NCI-H2196 treated with DMSO at 0.1 percent for 48 hours (cell line): ENCODE data around the gene QSOX1.

ENCODE experiments used
- DNase-seq: peaks from one replicate; lab custom pipeline; 2025; ENCODE audit not compliant: unreplicated experiment; lab: John Stamatoyannopoulos, UW

Gene QSOX1

DNA sequence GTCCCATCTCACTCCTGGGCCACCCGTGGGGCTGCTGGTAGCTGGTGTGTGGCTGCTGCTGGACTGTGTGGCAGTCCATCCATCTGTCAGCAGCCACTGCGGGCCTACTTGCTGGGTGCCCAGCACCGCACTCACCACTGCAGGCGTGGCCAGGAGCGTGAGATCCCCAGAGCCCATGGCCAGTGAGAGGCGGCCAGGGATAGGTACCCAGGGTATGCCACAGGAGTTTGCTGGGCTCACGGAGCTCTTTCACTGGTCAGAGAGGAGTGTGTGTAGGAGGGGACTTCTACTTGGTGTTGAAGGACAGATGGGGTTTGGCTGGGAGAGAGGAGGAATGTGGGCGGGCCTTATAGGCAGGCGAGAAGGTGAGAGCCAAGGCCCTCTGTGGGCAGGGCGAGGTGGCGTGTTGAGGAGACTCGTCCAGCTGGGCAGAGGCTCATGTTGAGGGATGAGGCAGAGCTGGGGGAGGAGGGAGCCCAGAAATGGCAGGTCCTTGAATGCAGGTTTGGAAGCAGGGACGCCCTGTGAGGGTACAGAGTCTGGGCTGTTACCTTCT lies 15.0 kb downstream of the QSOX1 start:
- DNase-seq, result no peak

DNA sequence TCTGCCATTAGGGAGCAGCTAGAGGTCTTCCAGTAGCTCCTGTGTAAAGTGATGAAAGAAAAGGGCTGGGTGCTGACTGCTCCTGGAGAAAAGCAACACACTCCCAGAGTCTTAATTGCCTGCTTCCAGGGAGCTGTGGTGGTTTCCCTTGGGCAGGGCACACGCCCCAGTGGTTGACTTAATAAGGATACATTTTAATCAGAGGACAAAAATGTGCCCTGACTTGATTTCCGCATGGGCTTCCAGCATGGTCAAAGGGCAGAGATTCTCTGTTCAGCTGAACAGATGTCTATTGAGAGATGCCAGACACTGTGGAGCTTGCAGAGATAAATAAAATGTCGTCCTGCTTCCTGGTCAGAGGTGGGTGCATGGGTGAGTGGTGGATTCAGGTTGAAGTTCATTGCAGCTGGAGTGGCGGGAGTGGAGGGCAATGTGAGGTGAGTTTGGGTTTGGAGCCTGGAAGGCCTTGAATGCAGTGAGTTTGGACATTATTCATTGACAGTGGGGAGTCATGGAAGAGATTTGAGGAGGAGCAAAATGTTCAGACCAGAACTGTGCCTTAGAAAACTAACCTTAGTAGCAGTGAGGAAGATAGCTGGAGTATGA lies 16.0 kb downstream of the QSOX1 start:
- DNase-seq, result no peak

DNA sequence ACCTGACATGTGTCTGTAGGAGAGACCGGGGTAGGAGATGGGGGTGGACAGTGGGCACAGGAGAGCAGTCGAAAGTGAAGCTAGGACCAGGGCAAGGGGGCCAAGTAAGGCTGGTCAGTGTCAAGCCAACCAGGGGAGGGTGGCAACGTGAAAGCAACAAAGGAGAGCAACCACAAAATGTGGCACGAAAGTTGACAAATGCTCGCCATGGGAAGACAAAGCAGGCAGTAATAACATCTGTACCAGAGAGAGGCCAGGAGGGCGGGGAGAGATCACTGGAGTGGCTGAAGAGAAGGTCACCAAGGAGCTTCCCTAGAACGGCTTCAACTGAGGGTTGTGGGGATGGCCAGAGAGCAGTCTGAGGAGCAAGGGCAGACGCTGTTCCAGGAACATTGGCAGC lies 17.0 kb downstream of the QSOX1 start:
- DNase-seq, result no peak

DNA sequence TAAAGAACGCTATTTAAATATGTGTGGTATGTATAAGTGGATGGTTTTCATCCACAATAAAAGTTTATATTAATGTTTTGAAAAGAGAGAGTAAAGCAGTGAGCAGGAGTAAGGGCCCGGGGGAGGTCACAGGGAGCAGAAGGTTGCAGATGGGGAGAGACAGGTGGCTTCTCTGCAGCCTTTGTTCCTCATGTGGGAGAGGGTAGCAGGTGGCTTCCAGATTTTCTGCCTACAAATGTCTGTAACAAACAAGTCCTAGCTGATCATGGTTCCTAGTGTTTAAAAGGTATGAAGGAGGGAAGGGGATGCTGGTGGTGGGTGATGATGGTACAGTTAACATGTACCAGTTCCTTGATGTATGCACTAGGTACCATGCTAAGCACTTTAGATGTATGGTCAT lies 18.8 kb downstream of the QSOX1 start:
- no peak for DNase-seq

DNA sequence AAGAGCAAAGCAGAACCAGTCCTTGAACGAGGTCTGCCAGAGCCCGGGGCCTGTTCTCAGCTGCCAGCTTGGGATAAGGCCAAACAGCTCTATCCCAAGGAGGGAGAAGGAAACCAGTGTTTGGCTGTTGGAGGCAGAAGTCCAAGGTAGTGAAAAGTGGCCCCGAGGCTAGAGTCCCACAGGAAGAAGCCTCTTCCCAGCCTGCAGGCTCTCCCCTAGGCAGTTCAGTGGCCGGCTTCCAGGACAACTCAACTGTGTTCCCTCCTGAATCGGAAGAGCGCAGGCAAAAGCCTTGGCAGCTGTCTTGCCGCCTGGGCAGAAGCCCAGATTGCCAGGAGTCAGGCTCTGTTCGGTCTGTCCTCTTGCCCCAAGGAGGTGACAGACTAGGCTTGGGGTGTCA lies 19.3 kb downstream of the QSOX1 start:
- DNase-seq, result peak; percentile 33

DNA sequence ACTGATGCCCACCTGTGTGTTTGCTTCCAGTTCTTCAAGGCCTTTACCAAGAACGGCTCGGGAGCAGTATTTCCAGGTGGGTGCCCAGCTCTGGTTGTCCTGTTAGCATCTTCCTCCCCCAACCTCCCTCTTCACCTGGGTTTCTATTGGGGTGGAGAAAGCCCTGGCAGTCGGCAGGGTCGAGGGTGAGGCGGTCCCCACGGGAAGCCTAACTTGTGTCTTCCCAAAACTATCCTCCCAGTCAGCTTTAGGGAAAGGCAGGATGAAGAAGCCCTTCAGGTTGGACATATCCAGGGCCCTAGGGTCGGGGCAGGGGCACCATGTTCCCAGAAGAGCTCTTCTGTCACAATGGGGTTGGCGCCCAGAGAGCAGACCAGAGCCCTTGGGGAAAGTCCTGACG lies 20.6 kb downstream of the QSOX1 start:
- no peak for DNase-seq

DNA sequence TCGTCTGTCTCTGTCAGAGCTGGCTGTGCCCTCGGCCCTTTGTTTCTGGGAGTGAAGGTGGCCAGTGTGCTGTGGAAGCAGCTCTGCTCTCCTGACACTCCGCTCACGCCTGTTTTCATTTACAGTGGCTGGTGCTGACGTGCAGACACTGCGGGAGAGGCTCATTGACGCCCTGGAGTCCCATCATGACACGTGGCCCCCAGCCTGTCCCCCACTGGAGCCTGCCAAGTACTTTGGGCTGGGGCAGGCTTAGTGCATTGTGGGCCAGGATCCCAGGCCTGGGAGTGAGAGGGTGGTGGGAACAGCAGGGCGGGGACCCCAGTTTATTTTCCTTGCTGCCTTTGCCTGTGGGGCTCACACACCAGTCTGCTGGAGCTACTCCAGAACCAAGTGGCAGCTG lies 21.1 kb downstream of the QSOX1 start:
- no peak for DNase-seq

DNA sequence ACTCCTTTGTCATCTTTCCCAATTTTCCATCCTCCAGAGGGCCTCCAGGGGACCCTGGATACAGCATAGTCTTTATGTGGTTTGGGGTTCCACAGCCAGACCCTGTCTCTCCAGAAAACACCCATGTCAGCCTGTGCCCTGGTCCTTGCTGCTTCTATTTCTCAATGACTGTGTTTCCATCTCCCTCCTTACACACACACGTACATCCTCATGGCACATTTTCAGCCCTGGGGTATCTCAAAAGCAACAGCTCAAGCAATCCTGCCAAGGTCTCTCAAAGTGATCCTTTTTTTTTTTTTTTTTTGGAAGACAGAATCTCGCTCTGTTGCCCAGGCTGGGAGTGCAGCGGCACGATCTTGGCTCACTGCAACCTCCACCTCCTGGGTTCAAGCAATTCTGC lies 22.3 kb downstream of the QSOX1 start:
- DNase-seq, result no peak

DNA sequence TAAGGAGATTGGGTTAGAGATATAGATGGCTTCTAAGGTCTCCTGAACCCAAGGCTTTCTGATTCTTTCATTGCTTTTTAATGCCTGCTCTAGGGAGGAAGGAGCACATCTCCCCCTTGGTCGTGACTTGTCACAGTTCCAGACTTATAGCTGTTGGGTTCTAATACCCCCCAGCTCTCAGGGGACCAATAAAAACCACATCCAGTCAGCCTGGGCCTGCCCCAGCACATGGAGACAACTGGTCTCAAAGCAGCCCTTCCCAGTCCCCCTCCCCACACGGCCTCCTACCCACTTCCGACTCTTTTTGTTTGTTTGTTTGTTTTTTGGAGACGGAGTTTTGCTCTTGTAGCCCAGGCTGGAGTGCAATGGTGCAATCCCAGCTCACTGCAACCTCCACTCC lies 23.3 kb downstream of the QSOX1 start:
- no peak for DNase-seq

DNA sequence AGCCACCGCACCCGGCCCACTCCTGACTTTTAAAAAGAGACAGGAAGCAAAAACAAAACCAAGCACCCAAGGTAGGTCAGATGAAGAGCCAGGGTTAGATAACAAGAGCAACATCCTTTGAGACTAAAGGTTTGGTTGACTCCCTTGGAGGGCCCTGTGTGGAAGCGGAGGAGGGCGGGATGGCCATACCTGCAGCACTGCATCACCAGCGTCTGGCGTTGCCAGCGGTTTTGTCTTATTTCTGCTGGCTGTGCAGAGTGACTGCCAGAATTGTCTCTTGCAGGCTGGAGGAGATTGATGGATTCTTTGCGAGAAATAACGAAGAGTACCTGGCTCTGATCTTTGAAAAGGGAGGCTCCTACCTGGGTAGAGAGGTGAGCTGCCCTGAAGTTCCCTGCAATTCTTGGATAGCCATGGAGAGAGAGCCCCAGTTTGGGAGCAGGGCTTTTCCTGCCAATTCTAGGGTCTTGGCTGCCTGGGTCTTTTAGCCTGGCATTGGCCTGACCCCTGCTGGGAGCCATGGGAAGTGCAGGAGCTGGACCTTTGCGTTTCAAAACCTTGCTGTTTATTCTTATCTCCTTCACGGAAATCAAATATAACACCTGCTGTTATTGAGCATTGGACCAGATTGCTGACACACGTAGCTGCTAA lies 24.0 kb downstream of the QSOX1 start:
- peak; percentile 19 for DNase-seq

DNA sequence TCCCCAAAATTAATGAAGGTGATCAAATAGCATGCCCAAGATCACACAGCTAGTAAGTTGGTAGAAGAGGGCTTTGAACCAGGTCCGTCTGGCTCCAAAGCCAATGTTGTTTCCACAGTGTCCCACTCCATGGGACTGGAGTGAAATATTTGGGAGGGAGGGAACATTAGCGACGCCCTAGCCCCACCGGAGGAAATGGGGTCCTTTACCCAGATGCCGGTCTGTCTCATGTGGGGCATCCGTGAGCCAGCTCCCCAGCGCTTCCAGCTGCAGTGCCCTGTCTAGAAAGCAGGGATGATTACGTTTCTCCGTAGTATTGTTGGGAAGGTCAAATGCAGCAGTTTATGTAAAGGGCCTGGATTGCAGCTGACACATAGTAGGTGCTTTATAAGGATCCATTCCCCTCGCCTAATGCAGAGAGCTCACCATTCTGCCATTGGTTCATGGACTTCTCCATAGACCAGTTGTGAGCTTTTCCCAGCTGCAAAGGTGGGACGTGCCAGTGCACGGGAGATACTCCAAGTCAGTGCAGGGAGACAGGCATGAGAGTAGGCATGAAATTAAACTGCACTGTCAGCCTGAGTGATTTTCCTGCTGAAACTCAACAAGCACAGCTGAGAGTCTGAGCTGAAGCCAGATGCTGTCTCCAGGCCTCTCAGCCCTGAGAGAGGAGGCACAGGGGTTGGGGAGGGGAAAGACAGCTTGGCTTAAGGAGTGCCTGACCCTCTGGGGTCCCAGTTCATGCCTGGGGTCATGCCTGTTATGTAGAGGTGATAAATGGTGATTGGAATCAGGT lies 24.7 kb downstream of the QSOX1 start:
- no peak for DNase-seq

DNA sequence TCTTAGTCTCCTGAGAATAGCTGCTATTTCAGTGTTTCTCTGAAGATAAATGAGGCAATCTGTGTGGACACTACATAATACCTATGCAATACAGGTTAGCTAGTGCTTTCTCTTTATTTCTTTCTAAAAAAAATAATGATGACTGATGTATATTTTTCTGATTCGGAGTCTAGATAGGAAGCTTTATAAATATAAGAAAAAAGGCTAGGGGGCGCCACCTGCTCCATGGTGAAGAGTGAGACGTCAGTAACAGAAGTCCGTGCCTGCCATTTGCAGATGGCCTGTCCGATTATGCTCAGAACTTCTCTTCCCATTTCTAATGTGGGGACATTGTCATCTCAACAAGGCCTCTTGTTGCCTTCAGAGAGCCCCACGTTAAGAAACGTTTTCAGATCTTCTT lies 26.4 kb downstream of the QSOX1 start:
- no peak for DNase-seq

DNA sequence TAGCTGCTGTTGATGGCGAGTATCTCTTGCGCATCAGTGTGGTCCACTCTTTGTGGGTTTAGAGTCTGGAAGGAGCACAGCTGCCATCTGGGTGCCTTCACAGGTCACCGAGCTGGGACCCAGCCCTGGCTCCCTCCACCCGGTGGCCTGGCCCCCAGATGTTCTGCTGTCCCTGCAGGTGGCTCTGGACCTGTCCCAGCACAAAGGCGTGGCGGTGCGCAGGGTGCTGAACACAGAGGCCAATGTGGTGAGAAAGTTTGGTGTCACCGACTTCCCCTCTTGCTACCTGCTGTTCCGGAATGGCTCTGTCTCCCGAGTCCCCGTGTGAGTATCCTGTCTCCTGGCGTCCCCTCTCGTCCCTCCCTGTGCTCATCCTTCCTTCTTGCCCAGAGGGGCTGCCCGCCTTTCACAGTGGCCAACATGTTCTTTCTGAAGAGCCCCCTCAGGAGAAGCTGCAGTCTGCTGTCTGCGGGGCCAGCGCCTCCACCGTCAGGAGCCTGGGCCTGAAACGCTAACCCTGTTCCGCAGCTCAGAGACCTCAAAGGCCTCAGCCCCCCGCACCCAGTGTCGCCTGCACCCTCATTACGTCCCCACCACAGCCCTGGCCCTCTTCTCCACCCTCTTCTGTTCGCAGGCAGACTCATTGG lies 27.4 kb downstream of the QSOX1 start:
- DNase-seq, result no peak

DNA sequence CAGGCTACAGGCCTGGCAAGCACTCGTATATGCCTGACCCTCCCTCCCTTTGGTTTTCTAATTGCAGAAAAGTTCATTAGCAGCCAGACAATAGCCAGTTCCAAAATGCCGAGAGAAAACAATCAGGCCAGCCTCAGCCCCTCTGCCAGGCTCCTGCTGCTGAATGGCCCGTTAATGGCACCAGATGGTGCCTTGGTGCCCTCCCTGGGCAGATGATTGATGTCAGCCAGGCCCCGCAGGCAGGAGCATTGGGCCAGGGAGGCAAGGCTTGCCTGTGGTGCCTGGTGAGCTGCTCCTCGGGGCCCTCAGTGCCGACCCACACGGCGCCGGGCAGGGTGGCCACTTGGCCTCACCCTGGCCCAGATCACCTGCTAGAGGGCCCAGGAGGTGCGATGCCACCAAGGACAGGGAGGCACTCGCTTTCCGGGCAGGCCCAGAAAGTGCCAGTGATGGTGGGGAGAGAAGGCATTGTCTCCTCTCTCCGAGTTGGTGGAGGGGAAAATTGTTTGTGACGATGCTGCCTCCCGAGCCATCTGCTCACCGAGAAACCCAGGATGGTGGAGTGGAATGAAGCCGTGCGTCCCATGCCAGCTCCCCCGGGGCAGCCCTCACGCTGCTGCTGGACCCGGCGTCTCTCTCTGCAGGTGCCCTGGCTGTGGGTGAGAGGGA lies 28.1 kb downstream of the QSOX1 start:
- no peak for DNase-seq

DNA sequence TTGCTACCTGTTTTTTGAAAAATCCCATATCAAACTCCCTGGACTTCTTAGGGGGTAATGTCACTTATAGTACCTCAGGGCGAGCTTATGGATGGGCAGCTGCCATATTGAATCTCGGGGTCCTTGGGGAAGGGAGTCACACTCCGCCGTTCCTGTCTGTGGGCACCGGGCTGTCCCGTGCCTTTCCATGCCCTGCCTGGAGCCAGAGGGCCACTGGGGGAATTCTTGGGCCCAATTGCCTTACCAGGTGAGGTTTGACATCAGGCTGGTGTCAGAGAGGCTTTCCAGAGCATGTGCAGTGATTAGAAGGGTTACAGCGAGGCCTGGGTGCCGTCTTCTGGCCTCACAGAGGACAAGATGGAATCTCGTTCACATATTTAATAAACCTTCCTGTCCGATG lies 28.8 kb downstream of the QSOX1 start:
- no peak for DNase-seq

DNA sequence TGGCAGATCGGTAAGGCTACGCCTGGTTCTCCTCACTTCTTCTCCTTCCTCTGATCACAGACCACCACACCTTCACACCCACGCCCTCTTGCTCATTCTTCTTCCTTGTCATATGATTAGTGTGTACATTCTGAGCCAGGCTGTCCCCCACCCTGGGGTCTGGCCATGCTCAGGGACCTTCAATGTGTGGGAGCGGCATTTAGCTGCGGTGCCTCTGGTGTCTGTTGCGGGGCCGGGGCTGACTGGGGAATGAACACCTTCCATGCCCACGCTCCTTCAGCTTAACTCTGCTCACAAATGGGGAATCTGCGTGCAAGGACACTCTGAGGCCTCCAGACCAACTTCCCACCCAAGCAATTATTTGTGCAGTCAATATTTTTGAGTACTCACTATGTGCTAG lies 29.4 kb downstream of the QSOX1 start:
- DNase-seq, result no peak

DNA sequence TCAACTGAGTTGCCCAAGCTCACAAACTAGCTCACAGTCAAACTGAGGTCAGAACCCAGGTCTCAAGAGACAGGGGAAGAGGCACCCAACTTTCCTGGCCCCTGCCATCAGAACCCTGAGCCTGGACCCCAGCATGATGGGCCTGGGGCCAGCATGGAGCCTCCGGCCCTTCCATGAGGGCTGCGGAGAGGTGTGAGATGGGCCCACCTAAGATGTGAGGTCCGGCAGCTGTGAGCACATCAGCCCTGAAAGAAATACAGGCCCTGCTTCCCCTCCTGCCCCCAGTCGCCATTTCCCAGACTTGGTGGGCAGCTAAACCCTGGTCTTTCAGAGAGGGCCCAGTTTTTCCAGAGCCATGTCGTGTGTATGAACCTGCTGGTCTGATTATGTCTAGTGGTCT lies 30.6 kb downstream of the QSOX1 start:
- no peak for DNase-seq

DNA sequence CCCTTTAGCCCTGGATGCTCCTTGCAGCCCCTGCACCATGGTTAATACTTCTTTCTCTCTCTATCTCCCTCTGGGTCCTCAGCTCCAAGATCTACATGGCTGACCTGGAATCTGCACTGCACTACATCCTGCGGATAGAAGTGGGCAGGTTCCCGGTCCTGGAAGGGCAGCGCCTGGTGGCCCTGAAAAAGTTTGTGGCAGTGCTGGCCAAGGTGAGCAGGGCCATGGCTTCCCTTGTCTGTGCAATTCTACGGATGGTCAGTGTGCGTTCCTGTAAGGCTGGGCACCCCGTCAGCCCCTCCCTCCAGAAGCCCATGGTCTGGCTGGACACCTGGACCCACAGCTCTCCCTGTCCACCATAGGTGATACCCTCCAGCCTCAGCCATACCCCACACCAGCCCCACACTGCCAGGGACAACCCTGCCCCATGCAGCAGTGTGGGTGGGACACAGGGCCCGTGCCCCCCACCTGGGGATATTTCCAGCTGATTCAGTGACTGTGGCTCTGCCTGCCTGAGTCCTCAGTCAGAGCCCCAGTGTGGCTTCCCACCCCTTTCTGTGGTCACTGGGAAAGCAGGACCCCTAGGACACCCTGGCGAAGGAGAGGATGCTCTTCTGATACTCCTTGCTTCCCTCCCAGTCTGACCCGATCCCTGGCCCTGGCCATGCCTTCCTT lies 31.4 kb downstream of the QSOX1 start:
- DNase-seq, result no peak

DNA sequence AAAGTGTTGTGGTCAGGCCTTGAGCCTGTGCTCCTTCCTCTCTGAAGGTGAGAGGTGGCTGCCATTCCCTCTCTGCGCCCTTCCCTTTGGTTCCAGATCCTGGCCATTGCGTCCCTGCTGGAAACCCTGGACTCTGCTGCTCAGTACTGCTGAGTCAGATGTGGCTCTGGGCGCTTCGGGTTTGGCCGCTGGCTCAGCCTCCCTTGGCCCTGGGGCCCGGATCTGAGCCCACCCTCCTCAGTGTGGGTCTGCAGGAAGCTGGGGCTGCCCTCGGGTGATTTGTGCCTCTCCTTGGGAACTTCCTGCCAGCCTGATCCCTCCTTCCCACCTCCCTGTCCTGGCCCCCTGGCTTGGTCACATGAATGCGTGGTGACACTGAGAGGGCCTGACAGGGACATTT lies 32.2 kb downstream of the QSOX1 start:
- no peak for DNase-seq

DNA sequence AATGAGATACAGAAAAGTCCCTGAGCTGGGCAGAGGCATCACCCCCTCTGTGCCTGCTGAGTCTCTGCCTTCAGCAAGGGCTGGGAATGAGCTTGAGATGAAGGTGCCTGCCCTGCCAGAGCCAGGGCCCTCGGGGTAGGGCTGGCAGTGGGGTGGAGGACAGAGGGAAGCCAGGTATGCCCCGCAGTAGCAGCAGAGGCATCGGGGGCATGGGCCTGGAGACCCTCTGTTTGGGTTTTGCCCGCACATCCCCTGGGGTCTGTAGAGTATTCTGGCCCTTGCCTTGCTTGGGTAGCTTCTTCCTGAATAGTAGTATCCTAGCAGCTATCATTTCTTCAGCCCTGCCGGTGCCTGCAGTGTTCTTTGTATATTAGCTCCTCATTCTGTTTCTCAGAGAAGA lies 33.0 kb downstream of the QSOX1 start:
- no peak for DNase-seq

DNA sequence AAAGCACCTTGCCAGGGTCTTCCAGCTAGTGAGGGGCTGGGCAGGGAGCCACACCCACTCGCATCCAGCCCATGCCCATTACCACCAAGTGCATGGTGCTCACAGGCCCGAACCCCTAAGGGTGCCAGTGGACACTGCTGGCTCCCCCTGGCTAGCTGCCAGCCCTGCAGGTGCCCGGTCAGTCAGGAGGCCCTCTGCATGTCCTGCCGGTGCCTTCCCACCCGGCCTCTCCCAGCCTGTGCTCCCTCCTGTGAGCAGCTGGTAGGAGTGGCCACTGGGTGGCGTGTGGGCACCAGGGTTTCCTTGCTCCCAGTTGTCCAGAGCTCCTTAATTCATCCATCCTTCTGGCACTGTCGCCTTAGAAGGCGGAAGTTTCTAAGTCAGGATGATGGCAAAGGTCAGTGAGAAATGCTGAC lies 33.4 kb downstream of the QSOX1 start:
- peak; percentile 66 for DNase-seq
